WERI-Rb-1 (cell line): Measurements from ENCODE around the gene MT1G.
"Not testable (repeated sequence)": the region's sequence is repeated elsewhere in the genome, so short reads cannot be mapped to it uniquely, and the experiment has no call there.

Experiments used
- DNase-seq: peaks from one replicate; pipeline ENCODE4 v3.0.0-alpha.2; 2020
- H3K27ac ChIP-seq: fragments of 250-450 bp; sonication (Bioruptor Pico); 2 replicates; pipeline ENCODE4 v1.5.1; 2020; ENCODE audit warnings: mild to moderate bottlenecking, moderate library complexity
- H3K27me3 ChIP-seq: fragments of 250-450 bp; sonication (Bioruptor Pico); 2 replicates; pipeline ENCODE4 v1.5.1; 2021; ENCODE audit warnings: mild to moderate bottlenecking, low read depth, moderate library complexity; ENCODE audit not compliant: insufficient read depth, severe bottlenecking
- H3K36me3 ChIP-seq: fragments of 250-450 bp; sonication (Bioruptor Pico); 2 replicates; pipeline ENCODE4 v1.5.1; 2020; ENCODE audit warnings: mild to moderate bottlenecking, moderate library complexity
- H3K4me3 ChIP-seq: 2 replicates; pipeline ENCODE4 v1.5.1; 2011; ENCODE audit warnings: low read depth, mild to moderate bottlenecking, control low read depth, low read length
- H3K9me3 ChIP-seq: fragments of 250-450 bp; sonication (Bioruptor Pico); 2 replicates; pipeline ENCODE4 v1.5.1; 2021; ENCODE audit warnings: mild to moderate bottlenecking, moderate library complexity; ENCODE audit not compliant: severe bottlenecking
- TF ChIP-seq, protein P1 (sequence below): IDR thresholded peaks from 2 replicates; pipeline ENCODE4 v1.5.1; 2011; ENCODE audit warnings: low read depth, mild to moderate bottlenecking, control low read depth, inconsistent platforms, low read length

The MT1G gene

DNA sequence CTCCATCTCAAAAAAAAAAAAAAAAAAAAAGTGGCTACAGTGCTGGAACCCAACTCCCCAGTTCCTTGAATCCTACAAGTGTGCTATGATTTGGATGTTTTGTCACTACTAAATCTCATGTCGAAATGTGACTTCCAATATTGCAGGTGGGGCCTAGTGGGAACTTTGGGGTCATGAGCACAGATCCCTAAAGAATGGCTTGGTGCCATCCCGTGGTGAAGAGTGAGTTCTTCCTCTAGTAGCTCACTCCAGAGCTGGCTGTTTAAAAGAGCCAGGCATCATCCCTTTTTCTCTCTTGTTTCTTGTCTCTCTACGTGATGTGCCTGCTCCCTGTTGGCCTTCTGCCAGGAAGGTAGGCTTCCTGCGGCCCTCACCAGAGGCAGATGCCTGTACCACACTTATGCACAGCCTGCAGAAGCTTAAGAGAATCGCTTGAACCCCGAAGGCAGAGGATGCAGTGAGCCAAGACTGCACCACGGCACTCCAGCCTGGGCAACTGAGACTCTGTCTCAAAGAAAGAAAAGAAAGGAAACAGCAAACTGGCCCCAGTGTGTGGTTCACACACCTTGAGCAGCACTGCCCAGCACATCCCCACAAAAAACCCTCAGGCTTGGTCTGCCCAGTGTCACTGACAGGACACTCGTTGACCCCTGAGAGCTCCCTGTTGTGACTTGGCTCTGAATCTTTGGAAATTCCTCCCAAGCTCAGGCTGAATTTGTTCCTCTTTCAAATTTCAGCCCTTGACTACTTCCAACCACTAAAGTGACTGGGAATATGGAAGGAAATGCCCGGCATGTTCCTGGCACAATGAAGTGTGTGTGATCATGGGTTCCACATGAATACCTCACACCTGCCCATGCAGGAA lies 39.1 kb downstream of the MT1G start:
- no peak for DNase-seq
- TF ChIP-seq, protein P1, sequence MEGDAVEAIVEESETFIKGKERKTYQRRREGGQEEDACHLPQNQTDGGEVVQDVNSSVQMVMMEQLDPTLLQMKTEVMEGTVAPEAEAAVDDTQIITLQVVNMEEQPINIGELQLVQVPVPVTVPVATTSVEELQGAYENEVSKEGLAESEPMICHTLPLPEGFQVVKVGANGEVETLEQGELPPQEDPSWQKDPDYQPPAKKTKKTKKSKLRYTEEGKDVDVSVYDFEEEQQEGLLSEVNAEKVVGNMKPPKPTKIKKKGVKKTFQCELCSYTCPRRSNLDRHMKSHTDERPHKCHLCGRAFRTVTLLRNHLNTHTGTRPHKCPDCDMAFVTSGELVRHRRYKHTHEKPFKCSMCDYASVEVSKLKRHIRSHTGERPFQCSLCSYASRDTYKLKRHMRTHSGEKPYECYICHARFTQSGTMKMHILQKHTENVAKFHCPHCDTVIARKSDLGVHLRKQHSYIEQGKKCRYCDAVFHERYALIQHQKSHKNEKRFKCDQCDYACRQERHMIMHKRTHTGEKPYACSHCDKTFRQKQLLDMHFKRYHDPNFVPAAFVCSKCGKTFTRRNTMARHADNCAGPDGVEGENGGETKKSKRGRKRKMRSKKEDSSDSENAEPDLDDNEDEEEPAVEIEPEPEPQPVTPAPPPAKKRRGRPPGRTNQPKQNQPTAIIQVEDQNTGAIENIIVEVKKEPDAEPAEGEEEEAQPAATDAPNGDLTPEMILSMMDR = no peak
- Histone ChIP-seq H3K4me3 (no peak overlapping the region), H3K36me3 (no peaks in the 10 kb centered on the region), H3K9me3 (no peaks in the 10 kb centered on the region), H3K27ac (peak overlapping the region; percentile 65), H3K27me3 (no peaks in the 10 kb centered on the region)

DNA sequence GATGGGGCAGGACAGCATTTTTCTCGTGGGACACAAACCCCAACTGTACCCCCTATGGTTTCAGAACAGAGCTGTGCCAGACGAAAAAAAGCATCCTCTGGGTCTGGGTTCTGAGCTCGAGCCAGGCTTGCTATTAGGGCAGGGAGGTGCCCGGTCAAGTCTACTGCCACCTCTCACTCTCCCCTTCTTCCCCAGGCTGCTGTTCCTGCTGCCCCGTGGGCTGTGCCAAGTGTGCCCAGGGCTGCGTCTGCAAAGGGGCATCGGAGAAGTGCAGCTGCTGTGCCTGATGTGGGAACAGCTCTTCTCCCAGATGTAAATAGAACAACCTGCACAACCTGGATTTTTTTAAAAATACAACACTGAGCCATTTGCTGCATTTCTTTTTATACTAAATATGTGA lies 41.2 kb downstream of the MT1G start:
- Histone ChIP-seq H3K27ac (no peak overlapping the region), H3K36me3 (no peaks in the 10 kb centered on the region), H3K27me3 (no peaks in the 10 kb centered on the region), H3K4me3 (no peak overlapping the region), H3K9me3 (no peaks in the 10 kb centered on the region)
- TF ChIP-seq, protein P1 = no peak
- no peak for DNase-seq

DNA sequence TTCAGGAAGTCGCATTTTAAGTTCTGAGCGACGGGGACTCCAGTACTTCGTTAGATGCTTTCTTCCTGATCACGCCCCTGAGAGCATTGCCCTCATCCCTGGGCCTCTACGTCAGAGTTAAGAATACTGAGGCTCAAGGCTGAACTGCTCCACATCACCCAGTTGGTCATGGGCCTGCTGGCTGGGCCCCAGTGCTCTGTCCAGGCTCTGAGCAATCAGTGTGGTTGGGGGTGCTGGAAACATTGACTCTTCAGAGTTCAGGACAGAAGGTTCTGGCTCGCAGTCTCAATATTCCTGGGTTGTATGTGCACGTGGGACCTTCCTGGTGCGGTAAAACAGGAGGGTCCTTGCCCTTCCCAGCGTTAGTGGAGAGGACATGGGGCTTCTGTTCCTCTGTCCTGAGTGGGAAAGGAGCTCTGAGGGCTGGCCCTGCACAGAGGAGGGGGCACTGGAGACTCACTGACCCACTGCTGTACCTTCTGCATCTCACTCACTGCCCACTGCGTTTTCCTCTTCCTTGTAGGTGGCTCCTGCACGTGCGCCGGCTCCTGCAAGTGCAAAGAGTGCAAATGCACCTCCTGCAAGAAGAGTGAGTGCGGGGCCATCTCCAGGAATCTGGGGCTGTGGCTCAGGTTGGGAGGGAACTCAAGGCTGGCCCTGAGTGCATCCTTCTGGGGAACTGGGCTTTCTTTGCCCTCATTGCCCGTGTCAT lies 41.8 kb downstream of the MT1G start:
- no peak overlapping the region for H3K4me3 ChIP-seq
- no peaks in the 10 kb centered on the region for H3K27me3 ChIP-seq
- H3K9me3 ChIP-seq = no peaks in the 10 kb centered on the region
- TF ChIP-seq, protein P1 = no peak
- H3K36me3 ChIP-seq = no peaks in the 10 kb centered on the region
- H3K27ac ChIP-seq = no peak overlapping the region
- no peak for DNase-seq

DNA sequence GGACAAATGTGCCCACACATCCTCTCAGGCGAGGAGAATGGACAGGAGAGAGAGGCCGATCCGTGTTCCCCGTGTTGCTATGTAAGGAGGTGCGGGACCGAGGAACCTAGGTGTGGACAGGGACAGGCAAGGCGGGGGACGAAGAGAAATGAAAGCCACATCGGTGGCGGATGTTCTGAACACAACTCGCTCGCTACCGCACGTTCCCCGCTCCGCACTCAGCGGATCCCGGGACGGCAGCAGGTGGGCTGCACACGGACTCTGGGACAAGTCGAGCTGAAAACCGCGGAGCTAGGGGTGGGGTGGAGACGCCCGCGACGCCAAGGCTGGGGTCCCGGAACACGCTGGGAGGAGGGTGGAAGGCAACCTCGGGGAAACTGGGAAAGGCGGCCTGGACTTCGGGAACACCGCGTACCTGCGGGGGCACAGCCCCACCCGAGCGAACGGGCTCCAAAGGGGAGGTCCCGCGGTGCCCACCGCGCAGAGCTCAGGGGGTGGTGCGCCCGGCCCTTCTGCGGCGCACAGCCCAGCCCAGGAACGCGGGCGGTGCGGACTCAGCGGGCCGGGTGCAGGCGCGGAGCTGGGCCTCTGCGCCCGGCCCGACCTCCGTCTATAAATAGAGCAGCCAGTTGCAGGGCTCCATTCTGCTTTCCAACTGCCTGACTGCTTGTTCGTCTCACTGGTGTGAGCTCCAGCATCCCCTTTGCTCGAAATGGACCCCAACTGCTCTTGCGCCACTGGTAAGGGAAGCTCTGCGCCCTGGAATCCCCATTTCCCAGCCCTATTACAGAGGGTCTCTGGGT lies 42.5 kb downstream of the MT1G start, which contains the start of gene MT1E:
MT1E (plus strand) TSS at position 642 of the 803 bp plus-strand sequence; CDS start at position 713, 71 bp downstream.
- H3K27me3 ChIP-seq = no peaks in the 10 kb centered on the region
- H3K36me3 ChIP-seq = no peaks in the 10 kb centered on the region
- H3K27ac ChIP-seq = no peak within 1 kb of the TSS
- DNase-seq = no peak
- no peaks in the 10 kb centered on the region for H3K9me3 ChIP-seq
- H3K4me3 ChIP-seq = no peak within 1 kb of the TSS
- TF ChIP-seq, protein P1 = no peak

- TF ChIP-seq, protein P1 = no peak
- no peaks in the 10 kb centered on the region for H3K27me3 ChIP-seq
- no peak overlapping the region for H3K4me3 ChIP-seq
- DNase-seq = no peak
- H3K27ac ChIP-seq = no peak overlapping the region
- H3K9me3 ChIP-seq = no peaks in the 10 kb centered on the region
- H3K36me3 ChIP-seq = no peaks in the 10 kb centered on the region
Observed at GRCh38 chr16:56623637-56624036, 44.2 kb downstream of the MT1G start.

GRCh38 chr16:56623184-56623583 lies 44.7 kb downstream of the MT1G start:
- not testable (repeated sequence) for H3K4me3 ChIP-seq, H3K27me3 ChIP-seq, DNase-seq, H3K36me3 ChIP-seq, H3K27ac ChIP-seq, H3K9me3 ChIP-seq

GRCh38 chr16:56621665-56622445 lies 46.0 kb downstream of the MT1G start:
- DNase-seq, H3K36me3 ChIP-seq: not testable (repeated sequence)

More at GRCh38 chr16:56621665-56622445, 46.0 kb downstream of the MT1G start:
- not testable (repeated sequence) for H3K9me3 ChIP-seq, H3K4me3 ChIP-seq, H3K27ac ChIP-seq, H3K27me3 ChIP-seq
